Calu3 (cell line): ENCODE data around the gene METRN. TPM values are rescaled to one million over a fixed set of nuclear protein-coding genes. Genes with fewer than 3 reads are reported as not detected.
A peak's percentile ranks its signal among the peaks of the same experiment; 100 is the strongest.

Experiments used
- BruUV-seq: library from RNA; stranded (reverse); fragments of 400-500 nt; replicated peaks from 2 replicates; lab custom pipeline; 2021; lab: Mats Ljungman, UMichigan
- CTCF ChIA-PET: fragments of 300-600 bp; sonication (Branson Sonifier 250); formaldehyde crosslinking; loops from one replicate; lab custom pipeline; 2022; ENCODE audit warnings: antibody characterized with exemption; lab: Charles Lee
- DNase-seq: peaks from one replicate; pipeline ENCODE4 v3.0.0; 2022
- H3K27ac Mint-ChIP-seq: one replicate; pipeline ENCODE4 v1.8.0; 2022; ENCODE audit warnings: mixed read lengths; ENCODE audit not compliant: unreplicated experiment
- H3K27me3 Mint-ChIP-seq: one replicate; pipeline ENCODE4 v1.8.0; 2022; ENCODE audit warnings: mixed read lengths; ENCODE audit not compliant: unreplicated experiment
- H3K36me3 Mint-ChIP-seq: one replicate; pipeline ENCODE4 v1.8.0; 2022; ENCODE audit warnings: mild to moderate bottlenecking, moderate library complexity, mixed read lengths; ENCODE audit not compliant: insufficient read depth, unreplicated experiment
- H3K4me1 Mint-ChIP-seq: one replicate; pipeline ENCODE4 v1.8.0; 2022; ENCODE audit warnings: mild to moderate bottlenecking, low read depth, mixed read lengths; ENCODE audit not compliant: unreplicated experiment
- H3K4me3 Mint-ChIP-seq: one replicate; pipeline ENCODE4 v1.8.0; 2022; ENCODE audit warnings: mild to moderate bottlenecking, low read depth, moderate library complexity, mixed read lengths; ENCODE audit not compliant: unreplicated experiment
- H3K9me3 Mint-ChIP-seq: one replicate; pipeline ENCODE4 v1.8.0; 2022; ENCODE audit warnings: low read depth, mixed read lengths; ENCODE audit not compliant: unreplicated experiment
- CTCF ChIP-seq: fragments of 200-600 bp; IDR thresholded peaks from one replicate; pipeline ENCODE4 v1.8.0; 2022; ENCODE audit warnings: antibody characterized with exemption; ENCODE audit not compliant: unreplicated experiment
- intact Hi-C: fragments of 100-400 bp; cut with micrococcal nuclease; formaldehyde crosslinking; loops from one replicate; pipeline ENCODE4 v1.10.0; 2022; ENCODE audit not compliant: unreplicated experiment
- total RNA-seq: library from RNA; stranded (reverse); gene quantifications from 2 replicates; pipeline ENCODE4 v1.2.3, GENCODE V29; 2022

METRN gene
- total RNA-seq, 1 experiment from 2014 or later = 51.7 TPM

- intact Hi-C loops = no loop called here
- CTCF ChIA-PET = interaction anchor here (1.2 to 1.4 kb wide), 2 partner anchors 20 to 22 kb away, joined by 3 read pairs; no protein-coding TSS in a partner anchor
- no peak for DNase-seq
- H3K4me3 Mint-ChIP-seq = peak overlapping the region; percentile 94
- no peaks in the 10 kb centered on the region for H3K9me3 Mint-ChIP-seq
- no peaks in the 10 kb centered on the region for H3K27me3 Mint-ChIP-seq
- BruUV-seq = no TSS peak
- TF ChIP-seq CTCF = no peak
- H3K27ac Mint-ChIP-seq = peak overlapping the region; percentile 89
- H3K4me1 Mint-ChIP-seq = peaks cover 16% of the 10 kb centered on the region
- peaks cover 92% of the 10 kb centered on the region for H3K36me3 Mint-ChIP-seq
Observed at GRCh38 chr16:684961-685696, 29.8 kb upstream of the METRN start.

- CTCF ChIA-PET = interaction anchor here (0.6 to 1.2 kb wide), 2 partner anchors 11 to 21 kb away, joined by 3 read pairs; no protein-coding TSS in a partner anchor
- H3K9me3 Mint-ChIP-seq = no peaks in the 10 kb centered on the region
- peak overlapping the region; percentile 55 for H3K4me3 Mint-ChIP-seq
- no TSS peak for BruUV-seq
- intact Hi-C loops = no loop called here
- peaks cover 92% of the 10 kb centered on the region for H3K36me3 Mint-ChIP-seq
- DNase-seq = peak; percentile 83
- H3K27ac Mint-ChIP-seq = no peak overlapping the region
- H3K4me1 Mint-ChIP-seq = peaks cover 16% of the 10 kb centered on the region
- no peaks in the 10 kb centered on the region for H3K27me3 Mint-ChIP-seq
- TF ChIP-seq CTCF = peak; percentile 53
Observed at GRCh38 chr16:685967-686366, 29.0 kb upstream of the METRN start.

- H3K27ac Mint-ChIP-seq = no peak overlapping the region
- CTCF ChIA-PET = interaction anchor here (0.6 to 1.2 kb wide), 2 partner anchors 12 to 21 kb away, joined by 3 read pairs; no protein-coding TSS in a partner anchor
- no TSS peak for BruUV-seq
- peaks cover 5% of the 10 kb centered on the region for H3K27me3 Mint-ChIP-seq
- peaks cover 12% of the 10 kb centered on the region for H3K4me1 Mint-ChIP-seq
- TF ChIP-seq CTCF = no peak
- no peak overlapping the region for H3K4me3 Mint-ChIP-seq
- intact Hi-C loops = no loop called here
- H3K36me3 Mint-ChIP-seq = peaks cover 86% of the 10 kb centered on the region
- DNase-seq = no peak
- H3K9me3 Mint-ChIP-seq = no peaks in the 10 kb centered on the region
Observed at GRCh38 chr16:686459-687260, 28.3 kb upstream of the METRN start.

- H3K4me3 Mint-ChIP-seq = no peak overlapping the region
- intact Hi-C loops = no loop called here
Observed at GRCh38 chr16:687499-687898, 27.4 kb upstream of the METRN start.

More at GRCh38 chr16:687499-687898, 27.4 kb upstream of the METRN start:
- Mint-ChIP-seq H3K36me3 (peaks cover 84% of the 10 kb centered on the region), H3K27me3 (peaks cover 13% of the 10 kb centered on the region), H3K9me3 (no peaks in the 10 kb centered on the region), H3K27ac (no peak overlapping the region), H3K4me1 (peaks cover 4% of the 10 kb centered on the region)
- DNase-seq = no peak
- no TSS peak for BruUV-seq
- TF ChIP-seq CTCF = no peak
- CTCF ChIA-PET = no interaction called here
